IMR-90 (cell line): Measurements from ENCODE around the gene LRPAP1. TPM values are rescaled to one million over a fixed set of nuclear protein-coding genes. Genes with fewer than 3 reads are reported as not detected.
"Not testable (repeated sequence)": the region's sequence is repeated elsewhere in the genome, so short reads cannot be mapped to it uniquely, and the experiment has no call there.

Experiments
- ATAC-seq: fragments of 200-7000 bp; cut with Tn5 transposase; 2 replicates; pipeline ENCODE4 v1.9.1; 2020; ENCODE audit warnings: low read depth, mild to moderate bottlenecking, moderate library complexity
- BruUV-seq: library from RNA; stranded (reverse); fragments of 400-500 nt; replicated peaks from 2 replicates; lab custom pipeline; 2021; lab: Mats Ljungman, UMichigan
- CTCF ChIA-PET: fragments of 300-600 bp; formaldehyde crosslinking; extraction: SDS; loops from one replicate; lab custom pipeline; 2021; ENCODE audit warnings: antibody characterized with exemption; lab: Yijun Ruan, JAX
- POLR2A ChIA-PET: fragments of 300-600 bp; sonication (Branson Sonifier 250); formaldehyde crosslinking; loops from one replicate; lab custom pipeline; 2022; ENCODE audit warnings: antibody characterized with exemption; ENCODE audit not compliant: unreplicated experiment; lab: Charles Lee
- DNase-seq: peaks from one replicate; pipeline ENCODE4 v3.0.0; 2013
- H2AFZ ChIP-seq: replicated peaks from 2 replicates; pipeline ENCODE3; 2013; ENCODE audit warnings: low read length, mild to moderate bottlenecking; ENCODE audit not compliant: poor library complexity
- H2AK5ac ChIP-seq: 2 replicates; pipeline ENCODE4 v1.6.1; 2013; ENCODE audit warnings: low read depth, low read length, inconsistent platforms
- H2AK9ac ChIP-seq: replicated peaks from 2 replicates; pipeline ENCODE3; 2013; ENCODE audit warnings: mild to moderate bottlenecking, low read depth, low read length, moderate library complexity; ENCODE audit not compliant: poor library complexity
- H2BK120ac ChIP-seq: 2 replicates; pipeline ENCODE4 v1.6.1; 2013; ENCODE audit warnings: low read depth, low read length, inconsistent platforms
- H2BK15ac ChIP-seq: 3 replicates; pipeline ENCODE4 v1.6.1; 2013; ENCODE audit warnings: low read depth, low read length, inconsistent platforms
- H2BK20ac ChIP-seq: 2 replicates; pipeline ENCODE4 v1.6.1; 2013; ENCODE audit warnings: low read depth, mild to moderate bottlenecking, inconsistent platforms, low read length, moderate library complexity
- H2BK5ac ChIP-seq: 2 replicates; pipeline ENCODE4 v1.6.1; 2013; ENCODE audit warnings: mild to moderate bottlenecking, low read depth, low read length, inconsistent platforms; ENCODE audit not compliant: poor library complexity, severe bottlenecking
- H3K14ac ChIP-seq: replicated peaks from 2 replicates; pipeline ENCODE4 v1.6.1; 2013; ENCODE audit warnings: low read depth, low read length, inconsistent platforms
- H3K18ac ChIP-seq: 2 replicates; pipeline ENCODE4 v1.6.1; 2013; ENCODE audit warnings: low read depth, low read length, control low read depth
- H3K23ac ChIP-seq: 2 replicates; pipeline ENCODE4 v1.6.1; 2013; ENCODE audit warnings: low read depth, low read length, inconsistent platforms
- H3K27ac ChIP-seq: 2 replicates; pipeline ENCODE4 v1.5.1; 2013; ENCODE audit warnings: mild to moderate bottlenecking, control low read depth, low read length; ENCODE audit not compliant: insufficient read depth
- H3K27me3 ChIP-seq: 2 replicates; pipeline ENCODE4 v1.6.1; 2013; ENCODE audit warnings: low read length; ENCODE audit not compliant: control insufficient read depth, insufficient read depth
- H3K36me3 ChIP-seq: 2 replicates; pipeline ENCODE4 v1.6.1; 2013; ENCODE audit warnings: low read length, mixed read lengths; ENCODE audit not compliant: control insufficient read depth, insufficient read depth
- H3K4ac ChIP-seq: 2 replicates; pipeline ENCODE4 v1.6.1; 2013; ENCODE audit warnings: low read depth, low read length, inconsistent platforms
- H3K4me1 ChIP-seq: 2 replicates; pipeline ENCODE4 v1.6.1; 2013; ENCODE audit warnings: low read length, mixed read lengths; ENCODE audit not compliant: control insufficient read depth, insufficient read depth
- H3K4me2 ChIP-seq: 2 replicates; pipeline ENCODE4 v1.6.1; 2013; ENCODE audit warnings: low read depth, mild to moderate bottlenecking, control low read depth, low read length, moderate library complexity
- H3K4me3 ChIP-seq: 2 replicates; pipeline ENCODE4 v1.5.1; 2013; ENCODE audit warnings: low read depth, mild to moderate bottlenecking, control low read depth, low read length, moderate library complexity; ENCODE audit not compliant: insufficient read depth
- H3K56ac ChIP-seq: 2 replicates; pipeline ENCODE4 v1.6.1; 2013; ENCODE audit warnings: low read length, inconsistent platforms; ENCODE audit not compliant: insufficient read depth; ENCODE audit errors: extremely low read depth
- H3K79me1 ChIP-seq, 2 experiments: 2 replicates each; pipeline ENCODE4 v1.6.1; 2013; ENCODE audit warnings: low read length in 2 of 2, inconsistent platforms in 1 of 2, low read depth in 1 of 2
- H3K9ac ChIP-seq: 2 replicates; pipeline ENCODE4 v1.6.1; 2013; ENCODE audit warnings: low read depth, low read length, control low read depth
- H3K9me1 ChIP-seq: 2 replicates; pipeline ENCODE4 v1.6.1; 2013; ENCODE audit warnings: low read length, inconsistent platforms; ENCODE audit not compliant: insufficient read depth
- H3K9me3 ChIP-seq: 2 replicates; pipeline ENCODE4 v1.6.1; 2013; ENCODE audit warnings: low read length; ENCODE audit not compliant: control insufficient read depth, insufficient read depth
- H4K20me1 ChIP-seq: 2 replicates; pipeline ENCODE4 v1.6.1; 2013; ENCODE audit warnings: low read length, inconsistent platforms; ENCODE audit not compliant: insufficient read depth
- H4K5ac ChIP-seq: 2 replicates; pipeline ENCODE4 v1.6.1; 2013; ENCODE audit warnings: mild to moderate bottlenecking, low read depth, low read length, control low read depth
- H4K8ac ChIP-seq, 2 experiments: 2 replicates each; pipeline ENCODE4 v1.6.1; 2013; ENCODE audit warnings: low read depth in 2 of 2, low read length in 2 of 2, control low read depth in 1 of 2, inconsistent platforms in 1 of 2
- H4K91ac ChIP-seq: 2 replicates; pipeline ENCODE4 v1.6.1; 2013; ENCODE audit warnings: low read depth, low read length, inconsistent platforms; ENCODE audit not compliant: insufficient read depth
- WGBS, 2 experiments: methylation state at CpG; one replicate each; pipeline versions ENCODE4 v1.1.5 to v1.1.7; 2013; ENCODE audit warnings: missing lambda C conversion rate in 2 of 2; ENCODE audit not compliant: insufficient read length in 1 of 2; ENCODE audit errors: extremely low coverage in 2 of 2; 5-methylcytosine and 5-hydroxymethylcytosine counted together
- dilution Hi-C: fragments of 300-500 bp; cut with HindIII; formaldehyde crosslinking; loops from one replicate; pipeline ENCODE4 v1.14.3; 2018; ENCODE audit warnings: low sequenced_read_pairs; ENCODE audit not compliant: unreplicated experiment
- in situ Hi-C: fragments of 300-500 bp; cut with MboI; formaldehyde crosslinking; loops from 3 replicates; pipeline ENCODE4 v1.14.3; 2019; ENCODE audit warnings: low sequenced_read_pairs, inconsistent platforms, mixed read lengths
- intact Hi-C: fragments of 100-400 bp; cut with micrococcal nuclease; formaldehyde crosslinking; loops from 2 replicates; pipeline ENCODE4 v1.10.0; 2022
- polyA plus RNA-seq, 3 experiments: library from polyadenylated mRNA; depleted of rRNA; stranded (reverse); fragments of >200 nt; gene quantifications; 2 replicates each; pipeline ENCODE4 v1.2.3, GENCODE V29; 2012; ENCODE audit warnings: low replicate concordance in 1 of 3
- total RNA-seq: library from RNA; depleted of rRNA; stranded (reverse); fragments of >200 nt; gene quantifications from 2 replicates; pipeline ENCODE4 v1.2.3, GENCODE V29; 2012

The LRPAP1 gene
- total and polyA plus RNA-seq, 2 of the 4 experiments (the other 2 are of a cell fraction): 135 to 175 TPM

DNA sequence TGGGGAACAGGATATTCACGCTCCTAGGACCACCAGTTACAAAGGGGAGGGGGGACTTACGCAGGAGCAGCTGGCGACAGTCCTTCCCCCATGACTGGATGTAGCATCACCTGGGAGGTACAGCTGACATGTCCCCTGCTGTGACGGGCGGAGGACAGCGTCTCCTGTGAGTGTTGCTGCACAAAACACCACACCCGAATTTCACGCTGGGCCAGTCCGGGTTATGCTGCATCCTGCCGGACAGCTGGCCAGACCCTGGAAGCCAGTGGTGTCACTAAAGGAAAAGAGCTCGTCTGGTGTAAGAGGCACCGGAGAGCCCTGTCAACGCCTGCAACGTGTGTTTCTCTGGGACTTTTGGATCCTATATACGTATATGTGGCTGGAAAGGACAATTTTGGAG, 38.7 kb upstream of the LRPAP1 start:
- H3K9me3 ChIP-seq, H3K4me1 ChIP-seq, ATAC-seq, DNase-seq, H3K4ac ChIP-seq, H3K4me2 ChIP-seq, H3K27me3 ChIP-seq, H3K79me1 ChIP-seq, H3K14ac ChIP-seq, H2BK120ac ChIP-seq, H2BK15ac ChIP-seq, BruUV-seq, H4K20me1 ChIP-seq, H3K27ac ChIP-seq, H3K9ac ChIP-seq, POLR2A ChIA-PET, H4K91ac ChIP-seq, H2BK20ac ChIP-seq, H3K4me3 ChIP-seq, H4K5ac ChIP-seq, H2AFZ ChIP-seq, dilution Hi-C loops, H2BK5ac ChIP-seq, H3K18ac ChIP-seq, intact Hi-C loops, H3K36me3 ChIP-seq, H4K8ac ChIP-seq, in situ Hi-C loops, H3K23ac ChIP-seq, H3K9me1 ChIP-seq, H2AK9ac ChIP-seq, H3K56ac ChIP-seq, CTCF ChIA-PET, H2AK5ac ChIP-seq: not testable (repeated sequence)
- WGBS, 2 experiments: 38% methylated on average over 6 of the region's 15 CpGs; no CpG with 5 or more reads in 1 of the 2 experiments

DNA sequence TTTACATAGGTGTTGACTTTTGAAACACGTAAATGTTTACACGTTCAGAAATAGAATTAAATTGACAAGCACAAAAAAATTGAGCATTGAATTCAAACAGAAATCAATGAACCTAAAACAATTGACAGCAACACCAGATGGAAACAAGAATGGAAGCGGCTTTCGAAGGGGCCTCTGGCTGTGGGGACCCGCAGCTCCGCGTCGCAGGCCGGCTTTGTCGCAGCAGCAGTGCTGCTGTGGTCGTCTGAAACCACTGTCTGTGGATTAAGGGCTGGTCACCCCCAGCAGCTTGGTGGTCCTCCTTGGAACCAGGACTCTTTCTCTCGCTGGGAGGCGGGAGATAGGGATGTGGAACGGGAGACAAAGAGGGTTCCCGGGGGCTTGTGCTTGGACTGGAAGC, 37.4 kb upstream of the LRPAP1 start:
- H4K20me1 ChIP-seq, dilution Hi-C loops, ATAC-seq, H2AK9ac ChIP-seq, H3K23ac ChIP-seq, in situ Hi-C loops, H2AFZ ChIP-seq, H3K4me1 ChIP-seq, H3K9ac ChIP-seq, H2AK5ac ChIP-seq, BruUV-seq, H3K9me3 ChIP-seq, H2BK15ac ChIP-seq, H3K56ac ChIP-seq, H3K4ac ChIP-seq, H3K14ac ChIP-seq, H4K8ac ChIP-seq, H3K27ac ChIP-seq, H3K18ac ChIP-seq, H3K4me2 ChIP-seq, H2BK120ac ChIP-seq, H4K5ac ChIP-seq, H4K91ac ChIP-seq, H3K36me3 ChIP-seq, CTCF ChIA-PET, H3K9me1 ChIP-seq, DNase-seq, POLR2A ChIA-PET, intact Hi-C loops, H2BK20ac ChIP-seq, H3K27me3 ChIP-seq, H2BK5ac ChIP-seq, H3K79me1 ChIP-seq, H3K4me3 ChIP-seq: not testable (repeated sequence)
- no CpG with 5 or more reads among the region's 15 CpGs for WGBS, 2 experiments
